Astrocyte (in vitro differentiated cells and primary cell): ENCODE measurements around the gene TAGLN2. TPM values are rescaled to one million over a fixed set of nuclear protein-coding genes. Genes with fewer than 3 reads are reported as not detected.

Experiments
- DNase-seq: peaks from one replicate; pipeline ENCODE4 v3.0.0-alpha.2; 2010; ENCODE audit warnings: low read depth
- FAIRE-seq: peaks from 2 replicates; lab custom pipeline; 2011; peaks lifted over from hg19 to GRCh38; lab: Jason Lieb, UNC
- H2AFZ ChIP-seq: 2 replicates; pipeline ENCODE4 v1.6.0; 2012; ENCODE audit warnings: low read depth, low read length, inconsistent platforms
- H3K27ac ChIP-seq: 2 replicates; pipeline ENCODE4 v1.5.1; 2011; ENCODE audit warnings: low read depth, low read length, inconsistent platforms
- H3K27me3 ChIP-seq: 2 replicates; pipeline ENCODE4 v1.6.0; 2011; ENCODE audit warnings: low read length, inconsistent platforms; ENCODE audit not compliant: insufficient read depth
- H3K36me3 ChIP-seq: 2 replicates; pipeline ENCODE4 v1.5.1; 2011; ENCODE audit warnings: low read length, inconsistent platforms; ENCODE audit not compliant: insufficient read depth
- H3K4me1 ChIP-seq: 2 replicates; pipeline ENCODE4 v1.5.1; 2011; ENCODE audit warnings: low read length, inconsistent platforms; ENCODE audit not compliant: insufficient read depth
- H3K4me2 ChIP-seq: 2 replicates; pipeline ENCODE4 v1.6.0; 2012; ENCODE audit warnings: low read length, inconsistent platforms
- H3K4me3 ChIP-seq: 2 replicates; pipeline ENCODE4 v1.5.1; 2011; ENCODE audit warnings: low read depth, mild to moderate bottlenecking, low read length, inconsistent platforms; ENCODE audit not compliant: insufficient read depth
- H3K79me2 ChIP-seq: 2 replicates; pipeline ENCODE4 v1.6.0; 2012; ENCODE audit warnings: mild to moderate bottlenecking, low read length, inconsistent platforms; ENCODE audit not compliant: insufficient read depth
- H3K9ac ChIP-seq: 2 replicates; pipeline ENCODE4 v1.6.0; 2012; ENCODE audit warnings: mild to moderate bottlenecking, low read length, inconsistent platforms
- H3K9me3 ChIP-seq: 2 replicates; pipeline ENCODE4 v1.5.1; 2012; ENCODE audit warnings: low read depth, mild to moderate bottlenecking, low read length, inconsistent platforms; ENCODE audit not compliant: insufficient read depth
- H4K20me1 ChIP-seq: 2 replicates; pipeline ENCODE4 v1.6.0; 2012; ENCODE audit warnings: low read length, inconsistent platforms; ENCODE audit not compliant: insufficient read depth
- H3K27ac Mint-ChIP-seq: one replicate; pipeline ENCODE4 v1.8.0; 2021; ENCODE audit warnings: mild to moderate bottlenecking, mixed read lengths; ENCODE audit not compliant: unreplicated experiment
- H3K27me3 Mint-ChIP-seq: one replicate; pipeline ENCODE4 v1.8.0; 2021; ENCODE audit warnings: low read depth, mixed read lengths; ENCODE audit not compliant: unreplicated experiment
- H3K36me3 Mint-ChIP-seq: one replicate; pipeline ENCODE4 v1.8.0; 2021; ENCODE audit warnings: low read depth, mixed read lengths; ENCODE audit not compliant: unreplicated experiment
- H3K4me1 Mint-ChIP-seq: one replicate; pipeline ENCODE4 v1.8.0; 2021; ENCODE audit warnings: low read depth, mixed read lengths; ENCODE audit not compliant: unreplicated experiment
- H3K4me3 Mint-ChIP-seq: one replicate; pipeline ENCODE4 v1.8.0; 2021; ENCODE audit warnings: mild to moderate bottlenecking, moderate library complexity, mixed read lengths; ENCODE audit not compliant: unreplicated experiment
- H3K9me3 Mint-ChIP-seq: one replicate; pipeline ENCODE4 v1.8.0; 2021; ENCODE audit warnings: mild to moderate bottlenecking, mixed read lengths; ENCODE audit not compliant: unreplicated experiment
- CTCF ChIP-seq: IDR thresholded peaks from 2 replicates; pipeline ENCODE4 v1.5.1; 2011; ENCODE audit warnings: low read depth, mild to moderate bottlenecking, inconsistent platforms, low read length, moderate library complexity; ENCODE audit not compliant: insufficient read depth
- EZH2 ChIP-seq: IDR thresholded peaks from 2 replicates; pipeline ENCODE4 v1.6.1; 2012; ENCODE audit warnings: mild to moderate bottlenecking, low read length, inconsistent platforms; ENCODE audit not compliant: insufficient read depth
- total RNA-seq: library from RNA; stranded (reverse); gene quantifications from 2 replicates; pipeline ENCODE4 v1.2.1, GENCODE V29; 2021

TAGLN2 gene
- total RNA-seq, 1 donor from 2014 or later, result 688 TPM

DNA sequence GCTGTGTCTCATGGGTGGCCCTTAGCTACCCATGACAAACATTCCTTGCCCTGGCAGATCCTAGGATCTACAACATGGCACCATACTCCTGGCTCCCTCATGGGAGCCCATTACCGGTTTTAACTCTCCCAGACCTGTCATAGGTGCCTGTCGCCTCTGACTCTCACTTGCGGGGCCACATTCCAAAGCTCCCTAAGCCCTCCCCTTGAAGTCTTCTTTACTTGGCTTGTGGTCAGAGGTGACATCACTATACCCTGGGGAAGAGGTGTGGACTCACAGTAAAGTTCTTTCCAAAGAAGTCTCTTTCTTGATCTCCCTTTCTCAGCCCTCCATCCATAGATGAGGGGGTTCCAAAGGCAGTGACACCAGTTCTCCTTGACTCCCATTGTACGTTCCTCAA lies 34.1 kb upstream of the TAGLN2 start:
- Histone ChIP-seq H2AFZ (no peak overlapping the region), H3K79me2 (no peaks in the 10 kb centered on the region), H3K9ac (no peak overlapping the region), H3K4me2 (no peak overlapping the region), H3K9me3 (no peaks in the 10 kb centered on the region), H3K27ac (no peak overlapping the region), H3K4me1 (no peaks in the 10 kb centered on the region), H3K27me3 (peaks cover 3% of the 10 kb centered on the region), H3K36me3 (no peaks in the 10 kb centered on the region), H4K20me1 (no peaks in the 10 kb centered on the region), H3K4me3 (no peak overlapping the region)
- Mint-ChIP-seq H3K9me3 (no peaks in the 10 kb centered on the region), H3K36me3 (no peaks in the 10 kb centered on the region), H3K27ac (no peak overlapping the region), H3K4me1 (peaks cover 6% of the 10 kb centered on the region), H3K4me3 (no peak overlapping the region), H3K27me3 (peaks cover 7% of the 10 kb centered on the region)
- DNase-seq, result peak; percentile 3
- TF ChIP-seq EZH2, result no peak
- no peak for TF ChIP-seq CTCF
- FAIRE-seq, result no peak

DNA sequence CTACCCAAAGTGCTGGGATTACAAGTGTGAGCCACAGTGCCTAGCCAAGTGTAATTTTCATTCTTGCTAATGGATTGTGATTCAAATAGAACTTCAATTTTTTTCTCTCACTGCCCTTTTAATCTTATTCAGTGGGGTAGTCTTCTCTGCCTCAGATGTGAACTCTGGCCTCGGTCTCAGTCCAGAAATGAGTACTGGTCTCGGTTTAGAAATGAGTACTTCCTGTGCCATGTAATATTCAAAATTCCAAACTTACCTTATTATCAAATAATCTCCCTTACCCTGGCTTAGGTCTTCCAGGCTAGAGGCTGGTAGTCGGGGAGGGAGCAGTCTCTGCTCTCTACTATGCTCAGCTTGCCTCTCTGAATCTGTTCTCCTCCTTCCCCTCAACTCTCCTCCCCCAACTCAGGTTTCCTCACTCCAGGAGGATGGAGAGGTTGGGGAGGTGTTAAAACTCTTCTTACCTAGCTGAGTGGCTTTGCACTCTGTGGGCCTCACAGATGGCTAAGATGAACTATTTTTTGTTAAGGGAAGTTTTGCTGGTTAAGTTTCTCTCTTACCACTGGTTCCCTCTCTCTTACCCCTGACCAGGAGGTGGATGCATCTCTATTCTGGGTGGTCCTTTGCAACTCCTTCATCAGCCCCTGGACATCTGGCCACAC lies 33.5 kb upstream of the TAGLN2 start:
- Histone ChIP-seq H3K36me3 (no peaks in the 10 kb centered on the region), H3K4me3 (no peak overlapping the region), H3K79me2 (no peaks in the 10 kb centered on the region), H3K27ac (no peak overlapping the region), H3K4me2 (no peak overlapping the region), H3K4me1 (peaks cover 2% of the 10 kb centered on the region), H4K20me1 (no peaks in the 10 kb centered on the region), H3K9me3 (no peaks in the 10 kb centered on the region), H3K27me3 (peaks cover 3% of the 10 kb centered on the region), H3K9ac (no peak overlapping the region), H2AFZ (no peak overlapping the region)
- FAIRE-seq (no peak), DNase-seq (no peak)
- no peak for TF ChIP-seq EZH2
- TF ChIP-seq CTCF, result no peak
- Mint-ChIP-seq H3K27ac (no peak overlapping the region), H3K36me3 (no peaks in the 10 kb centered on the region), H3K4me3 (no peak overlapping the region), H3K27me3 (peaks cover 5% of the 10 kb centered on the region), H3K9me3 (no peaks in the 10 kb centered on the region), H3K4me1 (peaks cover 9% of the 10 kb centered on the region)

- H3K4me1 ChIP-seq, result peaks cover 3% of the 10 kb centered on the region
- Mint-ChIP-seq H3K4me3 (no peak overlapping the region), H3K36me3 (no peaks in the 10 kb centered on the region), H3K27ac (no peak overlapping the region), H3K4me1 (peaks cover 12% of the 10 kb centered on the region), H3K9me3 (no peaks in the 10 kb centered on the region), H3K27me3 (peaks cover 5% of the 10 kb centered on the region)
- no peaks in the 10 kb centered on the region for H4K20me1 ChIP-seq
- no peak overlapping the region for H3K9ac ChIP-seq
- peaks cover 5% of the 10 kb centered on the region for H3K27me3 ChIP-seq
- H3K4me3 ChIP-seq, result no peak overlapping the region
- H3K36me3 ChIP-seq, result no peaks in the 10 kb centered on the region
- H2AFZ ChIP-seq, result no peak overlapping the region
- TF ChIP-seq EZH2, result no peak
- TF ChIP-seq CTCF, result no peak
- H3K4me2 ChIP-seq, result no peak overlapping the region
- H3K27ac ChIP-seq, result no peak overlapping the region
- no peaks in the 10 kb centered on the region for H3K9me3 ChIP-seq
- no peaks in the 10 kb centered on the region for H3K79me2 ChIP-seq
- FAIRE-seq, result no peak
- DNase-seq, result no peak
Measured at GRCh38 chr1:159957824-159958268, 32.5 kb upstream of the TAGLN2 start.
